Astrocyte of the cerebellum (primary cell): ENCODE measurements around the gene DHX38.
"Not testable (repeated sequence)": the region's sequence is repeated elsewhere in the genome, so short reads cannot be mapped to it uniquely, and the experiment has no call there.

Experiments used
- DNase-seq: peaks from one replicate; pipeline ENCODE4 v3.0.0-alpha.2; 2011; ENCODE audit warnings: low read depth
- H3K4me3 ChIP-seq: 2 replicates; pipeline ENCODE4 v1.5.1; 2011; ENCODE audit warnings: mild to moderate bottlenecking, low read depth, low read length, moderate library complexity
- CTCF ChIP-seq: IDR thresholded peaks from 2 replicates; pipeline ENCODE4 v1.5.1; 2012; ENCODE audit warnings: low read length, low read depth, moderate library complexity, mild to moderate bottlenecking; ENCODE audit errors: missing control alignments
- in situ Hi-C: cut with HindIII; loops from 2 replicates; pipeline ENCODE4 v1.10.0; 2017; ENCODE audit warnings: low sequenced_read_pairs

Gene DHX38

GRCh38 chr16:72055911-72056310 is 37.7 kb upstream of the DHX38 start:
- TF ChIP-seq CTCF, result no peak
- DNase-seq, result no peak
- in situ Hi-C loops, result no loop called here

GRCh38 chr16:72057313-72057712 is 36.3 kb upstream of the DHX38 start:
- DNase-seq, in situ Hi-C loops, H3K4me3 ChIP-seq: not testable (repeated sequence)

More at GRCh38 chr16:72055911-72056310, 37.7 kb upstream of the DHX38 start:
- H3K4me3 ChIP-seq, result no peak overlapping the region

- DNase-seq, in situ Hi-C loops, H3K4me3 ChIP-seq: not testable (repeated sequence)
Observed at GRCh38 chr16:72059060-72059459, 34.6 kb upstream of the DHX38 start.

GRCh38 chr16:72060405-72060804 is 33.2 kb upstream of the DHX38 start:
- in situ Hi-C loops, result no loop called here
- DNase-seq, result no peak
- TF ChIP-seq CTCF, result no peak
- H3K4me3 ChIP-seq, result no peak overlapping the region

GRCh38 chr16:72061564-72061963 is 32.1 kb upstream of the DHX38 start:
- in situ Hi-C loops, result no loop called here
- no peak for TF ChIP-seq CTCF
- H3K4me3 ChIP-seq, result no peak overlapping the region
- no peak for DNase-seq

GRCh38 chr16:72064361-72064894 is 29.2 kb upstream of the DHX38 start:
- no peak for TF ChIP-seq CTCF
- in situ Hi-C loops, result no loop called here
- H3K4me3 ChIP-seq, result no peak overlapping the region
- no peak for DNase-seq

- peak; percentile 71 for TF ChIP-seq CTCF
- DNase-seq, result peak; percentile 18
- in situ Hi-C loops, result no loop called here
- no peak overlapping the region for H3K4me3 ChIP-seq
Observed at GRCh38 chr16:72066747-72067146, 26.9 kb upstream of the DHX38 start.

GRCh38 chr16:72068930-72069329 is 24.7 kb upstream of the DHX38 start:
- DNase-seq, result no peak
- in situ Hi-C loops, result no loop called here
- no peak for TF ChIP-seq CTCF
- no peak overlapping the region for H3K4me3 ChIP-seq
